ENCODE measurements around the gene IPMK.

Gene IPMK

GRCh38 chr10:58267713-58268453, at the start of gene IPMK:
Gene IPMK (minus strand): TSS chr10:58267894. CDS start chr10:58267611, 283 bp downstream.
- peak; percentile 83 to 85 for DNase-seq (ENCODE audit: low read depth in 2 of 2)

- no peak for DNase-seq (ENCODE audit: low read depth in 2 of 2)
These were observed 49.2 kb upstream of the IPMK start for GRCh38 chr10:58316874-58317273.

GRCh38 chr10:58311026-58311425, 43.3 kb upstream of the IPMK start:
- no peak for DNase-seq (ENCODE audit: low read depth in 2 of 2)

GRCh38 chr10:58307676-58308075, 40.0 kb upstream of the IPMK start:
- DNase-seq (ENCODE audit: low read depth in 2 of 2) = no peak

- no peak for DNase-seq (ENCODE audit: low read depth in 2 of 2)
These were observed 38.1 kb upstream of the IPMK start for GRCh38 chr10:58305821-58306220.

- DNase-seq (ENCODE audit: low read depth in 2 of 2) = no peak
These were observed 36.5 kb upstream of the IPMK start for GRCh38 chr10:58304099-58304633.

- DNase-seq (ENCODE audit: low read depth in 2 of 2) = no peak
These were observed 34.6 kb upstream of the IPMK start for GRCh38 chr10:58302254-58302653.

- no peak for DNase-seq (ENCODE audit: low read depth in 2 of 2)
These were observed 33.0 kb upstream of the IPMK start for GRCh38 chr10:58300676-58301075.

GRCh38 chr10:58299580-58299979, 31.9 kb upstream of the IPMK start:
- DNase-seq (ENCODE audit: low read depth in 2 of 2) = peak in 1 of 2 donors; percentile 29

- DNase-seq (ENCODE audit: low read depth in 2 of 2) = no peak
These were observed 26.3 kb upstream of the IPMK start for GRCh38 chr10:58293989-58294388.

GRCh38 chr10:58291538-58292174, 24.0 kb upstream of the IPMK start:
- no peak for DNase-seq (ENCODE audit: low read depth in 2 of 2)

GRCh38 chr10:58282615-58283014, 14.9 kb upstream of the IPMK start:
- no peak for DNase-seq (ENCODE audit: low read depth in 2 of 2)

- no peak for DNase-seq (ENCODE audit: low read depth in 2 of 2)
These were observed 13.5 kb upstream of the IPMK start for GRCh38 chr10:58281092-58281752.

- DNase-seq (ENCODE audit: low read depth in 2 of 2) = no peak
These were observed 12.8 kb upstream of the IPMK start for GRCh38 chr10:58280477-58280876.

GRCh38 chr10:58278962-58279307, 11.2 kb upstream of the IPMK start:
- no peak for DNase-seq (ENCODE audit: low read depth in 2 of 2)

GRCh38 chr10:58278274-58278961, 10.7 kb upstream of the IPMK start:
- DNase-seq (ENCODE audit: low read depth in 2 of 2) = no peak

GRCh38 chr10:58275908-58276307, 8.2 kb upstream of the IPMK start:
- no peak for DNase-seq (ENCODE audit: low read depth in 2 of 2)

GRCh38 chr10:58275261-58275660, 7.6 kb upstream of the IPMK start:
- DNase-seq (ENCODE audit: low read depth in 2 of 2) = no peak

- DNase-seq (ENCODE audit: low read depth in 2 of 2) = no peak
These were observed 2.1 kb upstream of the IPMK start for GRCh38 chr10:58269782-58270290.

- DNase-seq (ENCODE audit: low read depth in 2 of 2) = peak; percentile 85 to 90
These were observed 1.5 kb upstream of the IPMK start, which contains the start of gene CISD1 for GRCh38 chr10:58268946-58269781. Gene CISD1 (plus strand): TSS chr10:58269162. CDS start chr10:58269274, 112 bp downstream.

- no peak for DNase-seq (ENCODE audit: low read depth in 2 of 2)
These were observed 806 bp upstream of the IPMK start for GRCh38 chr10:58268454-58268945.
